LoVo (cell line): ENCODE measurements around the gene SSMEM1.
"Not testable (repeated sequence)": the region's sequence is repeated elsewhere in the genome, so short reads cannot be mapped to it uniquely, and the experiment has no call there.

Source experiments
- DNase-seq: peaks from one replicate; pipeline ENCODE4 v3.0.0-alpha.2; 2016; ENCODE audit warnings: low spot score

The SSMEM1 gene

DNA sequence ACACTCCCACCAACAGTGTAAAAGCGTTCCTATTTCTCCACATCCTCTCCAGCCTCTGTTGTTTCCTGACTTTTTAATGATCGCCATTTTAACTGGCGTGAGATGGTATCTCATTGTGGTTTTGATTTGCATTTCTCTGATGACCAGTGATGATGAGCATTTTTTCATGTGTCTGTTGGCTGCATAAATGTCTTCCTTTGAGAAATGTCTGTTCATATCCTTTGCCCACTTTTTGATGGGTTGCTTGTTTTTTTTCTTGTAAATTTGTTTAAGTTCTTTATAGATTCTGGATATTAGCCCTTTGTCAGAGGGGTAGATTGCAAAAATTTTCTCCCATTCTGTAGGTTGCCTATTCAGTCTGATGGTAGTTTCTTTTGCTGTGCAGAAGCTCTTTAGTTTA, 42.0 kb downstream of the SSMEM1 start:
- DNase-seq: not testable (repeated sequence)

DNA sequence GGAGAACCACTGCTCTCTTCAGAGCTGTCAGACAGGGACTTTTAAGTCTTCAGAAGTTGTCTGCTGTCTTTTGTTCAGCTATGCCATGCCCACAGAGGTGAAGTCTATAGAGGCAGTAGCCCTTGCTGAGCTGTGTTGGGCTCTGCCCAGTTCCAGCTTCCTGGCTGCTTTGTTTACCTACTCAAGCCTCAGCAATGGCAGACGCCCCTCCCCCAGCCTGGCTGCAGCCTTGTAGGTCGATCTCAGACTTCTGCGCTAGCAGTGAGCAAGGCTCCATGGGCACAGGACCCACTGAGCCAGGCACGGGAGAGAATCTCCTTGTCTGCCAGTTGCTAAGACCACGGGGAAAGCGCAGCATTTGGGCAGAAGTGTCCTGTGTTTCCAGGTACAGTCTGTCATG, 46.9 kb downstream of the SSMEM1 start:
- no peak for DNase-seq

DNA sequence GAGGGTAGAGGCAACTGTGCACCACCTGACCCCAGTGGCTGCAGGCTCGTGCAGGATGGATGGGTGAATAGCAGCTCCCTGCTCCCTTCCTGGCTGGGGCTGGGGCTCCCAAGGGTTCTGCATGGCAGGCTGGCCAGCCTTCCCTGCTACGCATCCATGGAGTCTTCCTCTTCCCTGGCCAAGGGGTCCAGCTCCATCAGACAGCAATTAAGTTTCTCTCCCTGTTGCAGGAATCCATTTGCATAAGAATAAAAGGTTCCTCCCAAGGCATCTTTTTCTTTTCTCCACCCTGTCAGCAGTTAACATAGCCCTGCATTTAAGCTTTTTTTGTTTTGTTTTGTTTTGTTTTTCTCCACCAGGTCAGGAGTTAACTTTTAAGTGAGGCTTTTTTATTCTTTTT, 49.0 kb downstream of the SSMEM1 start:
- no peak for DNase-seq

DNA sequence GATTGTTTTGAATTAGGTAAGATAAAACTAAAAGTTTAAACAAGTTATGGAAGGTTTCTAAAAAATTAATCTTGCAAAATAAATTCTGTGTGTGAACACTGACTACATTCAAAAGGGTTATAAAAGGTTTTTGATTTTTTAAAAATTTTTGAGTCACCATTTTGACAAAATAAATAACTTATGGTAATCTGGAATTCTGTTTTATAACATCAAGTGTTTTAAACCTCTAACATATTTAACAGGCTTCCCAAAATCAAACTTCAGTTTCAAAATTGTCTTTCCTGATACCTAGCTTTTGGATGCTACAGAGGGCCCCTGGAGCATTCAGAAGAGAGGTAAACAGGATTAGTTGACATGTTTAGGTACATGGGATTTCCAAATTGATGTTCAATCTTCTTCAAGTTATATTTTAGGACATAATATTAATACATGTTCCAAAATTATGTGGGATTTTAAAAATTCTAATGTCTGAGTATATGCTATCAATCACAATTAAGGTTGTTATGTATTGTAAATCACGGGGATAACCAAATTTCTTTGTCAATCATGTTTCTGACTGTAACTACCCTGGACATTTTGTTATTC, 50.9 kb downstream of the SSMEM1 start:
- no peak for DNase-seq

DNA sequence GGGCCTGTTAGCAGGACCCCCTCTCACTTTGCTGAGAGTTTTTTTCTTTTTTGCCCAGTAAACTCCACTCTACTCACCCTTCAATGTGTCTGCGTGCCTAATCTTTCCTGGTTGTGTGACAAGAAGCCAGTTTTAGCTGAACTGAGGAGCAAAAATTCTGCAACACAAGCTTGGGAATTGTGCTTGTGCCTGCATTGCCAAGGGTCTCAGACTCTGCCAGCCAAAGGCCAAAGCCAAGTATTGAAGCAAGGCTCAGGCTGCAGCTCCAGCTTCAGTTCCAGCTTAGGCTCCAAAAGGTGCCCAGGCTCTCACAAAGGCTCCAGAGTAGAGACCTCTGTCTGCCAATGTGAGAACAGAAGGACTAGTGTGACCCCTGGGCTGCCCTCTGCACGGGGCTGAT, 54.8 kb downstream of the SSMEM1 start:
- no peak for DNase-seq

DNA sequence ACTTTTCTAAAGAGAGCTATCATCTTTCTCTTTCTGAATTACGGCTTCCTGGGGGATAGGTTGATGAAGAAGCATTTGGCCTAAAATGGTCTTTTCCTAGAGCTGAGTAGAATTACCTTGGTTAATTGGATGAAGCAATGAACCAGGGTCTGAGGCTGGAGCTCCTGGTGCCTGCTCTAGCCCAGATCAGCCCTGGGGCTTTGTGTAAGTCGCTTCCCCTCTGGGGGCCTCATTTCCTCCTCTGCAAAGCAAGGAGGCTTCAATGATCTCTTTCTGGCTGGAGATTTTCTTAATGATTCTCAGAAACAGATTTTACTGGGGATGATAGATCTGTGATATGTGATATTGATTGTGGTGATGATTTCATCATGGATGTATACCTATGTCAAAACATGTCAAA, 55.5 kb downstream of the SSMEM1 start:
- DNase-seq: no peak
